ENCODE measurements around the gene CCHCR1.

Gene CCHCR1

DNA sequence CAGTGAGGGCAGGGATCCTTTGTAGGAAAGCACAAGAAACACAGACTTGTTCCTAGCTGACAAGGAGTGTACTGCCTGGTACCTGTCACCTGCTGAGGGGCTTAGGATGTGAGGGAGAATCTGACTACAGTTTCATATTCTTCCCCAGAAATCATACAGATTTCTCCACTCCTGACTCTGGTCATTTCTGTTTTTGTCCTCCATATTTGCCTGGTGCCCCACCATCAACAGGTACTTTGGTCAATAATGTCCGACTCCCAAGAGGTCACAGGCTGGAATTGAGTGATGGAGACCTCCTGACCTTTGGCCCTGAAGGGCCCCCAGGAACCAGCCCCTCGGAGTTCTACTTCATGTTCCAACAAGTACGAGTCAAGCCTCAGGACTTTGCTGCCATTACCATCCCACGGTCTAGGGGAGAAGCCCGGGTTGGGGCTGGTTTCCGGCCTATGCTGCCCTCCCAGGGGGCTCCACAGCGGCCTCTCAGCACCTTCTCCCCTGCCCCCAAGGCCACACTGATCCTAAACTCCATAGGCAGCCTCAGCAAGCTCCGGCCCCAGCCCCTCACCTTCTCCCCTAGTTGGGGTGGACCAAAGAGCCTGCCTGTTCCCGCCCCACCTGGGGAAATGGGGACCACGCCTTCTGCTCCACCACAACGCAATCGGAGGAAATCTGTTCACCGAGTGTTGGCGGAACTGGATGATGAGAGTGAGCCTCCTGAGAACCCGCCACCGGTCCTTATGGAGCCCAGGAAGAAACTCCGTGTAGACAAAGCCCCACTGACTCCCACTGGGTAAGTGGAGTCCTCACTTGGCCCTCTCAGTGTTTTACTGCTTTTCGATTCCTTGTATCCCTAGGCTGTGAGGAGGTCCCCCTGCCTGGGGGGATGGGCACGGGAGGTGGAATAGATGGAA lies 3.9 kb upstream of the CCHCR1 start:
- no peak for DNase-seq (ENCODE audit: low spot score)

DNA sequence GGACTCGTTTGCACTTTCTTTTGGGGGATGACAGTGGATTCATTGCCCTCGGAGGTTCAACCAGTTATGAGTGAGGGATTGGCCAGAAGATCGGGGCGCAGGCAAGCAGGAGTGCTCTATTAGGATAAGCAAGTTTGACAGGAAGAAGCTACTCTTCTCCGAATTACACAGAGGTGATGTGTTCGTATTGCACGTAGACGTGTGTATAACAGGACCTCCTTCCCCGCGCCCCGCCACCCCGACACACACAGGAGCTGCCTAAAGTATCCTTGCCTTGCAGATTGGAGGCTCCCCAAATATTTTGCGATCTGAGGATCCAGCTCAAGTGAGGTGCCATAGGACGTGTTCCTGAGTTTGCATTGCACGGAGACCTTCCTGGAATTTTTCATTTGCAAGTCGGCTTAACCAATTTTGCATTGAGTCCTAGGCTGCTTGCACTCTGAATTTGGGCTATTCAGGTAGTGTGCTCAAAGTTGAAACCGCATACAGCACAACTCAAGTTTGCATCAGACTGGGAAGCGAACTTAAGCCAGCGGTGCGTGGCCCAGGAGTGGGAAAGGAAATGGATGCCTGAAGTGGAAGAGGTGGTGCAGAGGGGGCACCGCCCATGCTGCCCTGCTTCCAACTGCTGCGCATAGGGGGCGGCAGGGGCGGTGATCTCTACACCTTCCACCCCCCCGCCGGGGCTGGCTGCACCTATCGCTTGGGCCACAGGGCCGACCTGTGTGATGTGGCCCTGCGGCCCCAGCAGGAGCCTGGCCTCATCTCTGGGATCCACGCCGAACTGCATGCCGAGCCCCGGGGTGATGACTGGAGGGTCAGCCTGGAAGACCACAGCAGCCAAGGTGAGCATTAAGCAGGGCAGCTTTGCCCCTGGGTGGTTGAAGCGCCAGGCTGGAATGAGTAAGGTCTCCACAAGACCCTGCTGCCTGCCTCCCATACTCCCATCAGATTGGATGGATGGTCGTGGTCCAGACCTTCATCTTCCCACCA lies 1.6 kb upstream of the CCHCR1 start:
- no peak for DNase-seq (ENCODE audit: low spot score)

GRCh38 chr6:31158140-31158862 lies 699 bp upstream of the CCHCR1 start, which contains the start of gene TCF19:
TCF19 (plus strand) TSS chr6:31158589; CDS start chr6:31159470, 881 bp downstream.
- DNase-seq (ENCODE audit: low spot score): peak; percentile 99

DNA sequence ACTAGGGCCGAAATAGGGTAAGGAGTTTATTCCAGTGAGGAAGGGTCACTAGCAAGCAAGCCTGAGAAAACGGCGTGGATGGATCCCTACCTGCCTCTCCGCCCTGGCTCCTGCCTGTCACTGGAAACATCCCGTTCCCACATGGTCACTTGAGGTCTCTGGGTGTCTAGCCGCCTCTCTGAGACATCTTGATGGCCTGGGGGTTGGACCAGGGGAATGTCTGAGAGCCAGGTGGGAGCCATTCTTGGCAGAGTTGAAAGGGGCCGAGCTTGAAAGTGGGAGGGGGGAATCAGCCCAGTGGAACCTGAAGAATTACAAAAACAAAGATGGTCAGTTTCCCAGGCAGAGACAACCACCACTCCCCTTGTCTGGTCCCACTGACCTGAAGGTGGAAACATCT lies 961 bp downstream of the CCHCR1 start:
- no peak for DNase-seq (ENCODE audit: low spot score)

DNA sequence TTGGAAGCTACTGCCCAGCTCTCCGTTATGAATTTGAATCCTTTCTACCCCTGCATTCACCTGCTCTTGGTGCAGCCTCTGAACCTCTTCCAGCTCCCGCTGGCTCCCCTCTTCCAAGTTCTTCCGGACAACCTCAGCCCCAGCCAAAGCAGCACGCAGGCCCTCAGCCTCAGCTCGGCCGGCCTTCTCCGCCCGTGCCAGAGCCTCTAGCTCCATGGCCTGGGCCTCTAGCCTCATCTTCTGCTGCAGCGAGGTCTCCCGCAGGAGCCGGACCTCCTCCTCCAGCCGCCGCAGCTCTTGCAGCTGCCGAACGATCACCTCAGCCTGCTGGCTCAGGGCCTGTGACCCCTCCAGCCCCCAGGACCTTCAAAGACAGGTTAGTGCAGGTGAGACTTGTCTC lies 3.2 kb downstream of the CCHCR1 start:
- no peak for DNase-seq (ENCODE audit: low spot score)

GRCh38 chr6:31152781-31153180 lies 4.8 kb downstream of the CCHCR1 start:
- no peak for DNase-seq (ENCODE audit: low spot score)

- DNase-seq (ENCODE audit: low spot score): no peak
Measured at GRCh38 chr6:31149827-31150447, 7.7 kb downstream of the CCHCR1 start.

- no peak for DNase-seq (ENCODE audit: low spot score)
Measured at GRCh38 chr6:31145386-31145785, 12.2 kb downstream of the CCHCR1 start.

DNA sequence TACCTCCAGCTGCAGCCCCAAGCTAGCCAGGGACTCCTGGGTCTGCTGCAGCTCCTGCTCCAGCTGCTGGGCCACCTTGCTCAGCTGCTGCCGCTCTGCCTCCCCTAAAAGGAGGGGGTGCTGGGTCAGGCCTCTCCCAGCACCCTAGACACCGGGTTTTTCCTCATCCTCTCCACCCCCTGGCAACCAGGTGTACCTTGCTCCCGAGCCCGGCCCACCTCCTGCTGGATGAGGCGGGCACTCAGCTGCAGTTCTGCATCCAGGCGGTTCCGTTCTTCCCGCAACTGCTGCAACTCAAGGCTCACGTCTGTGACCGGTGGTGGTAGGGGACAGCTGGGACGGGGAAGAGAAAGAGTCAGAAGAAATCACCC lies 12.6 kb downstream of the CCHCR1 start:
- no peak for DNase-seq (ENCODE audit: low spot score)

- no peak for DNase-seq (ENCODE audit: low spot score)
Measured at GRCh38 chr6:31144296-31144969, 13.2 kb downstream of the CCHCR1 start.

GRCh38 chr6:31143148-31143547 lies 14.5 kb downstream of the CCHCR1 start:
- DNase-seq (ENCODE audit: low spot score): no peak

DNA sequence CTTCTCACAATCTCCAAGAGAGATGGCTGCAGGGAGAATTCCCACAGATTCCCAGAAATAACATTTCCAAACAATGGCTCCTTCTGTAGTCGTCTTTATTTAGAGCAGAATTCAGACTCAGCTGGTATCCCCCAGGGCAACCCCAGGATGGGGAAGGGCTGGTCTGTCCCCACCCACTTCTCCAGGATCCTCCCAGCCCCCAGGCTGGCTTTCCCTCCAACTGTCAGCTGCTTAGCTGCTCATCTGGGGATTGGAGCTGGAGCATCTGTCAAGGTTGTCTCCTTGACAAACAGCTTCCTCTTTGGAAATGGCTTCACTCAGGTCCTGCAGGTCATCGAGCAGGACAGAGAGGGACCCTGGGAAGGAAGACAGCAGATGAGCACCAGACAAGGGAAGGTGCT lies 15.2 kb downstream of the CCHCR1 start:
- no peak for DNase-seq (ENCODE audit: low spot score)

GRCh38 chr6:31140643-31141042 lies 17.0 kb downstream of the CCHCR1 start:
- DNase-seq (ENCODE audit: low spot score): no peak

GRCh38 chr6:31139599-31139998 lies 18.0 kb downstream of the CCHCR1 start:
- DNase-seq (ENCODE audit: low spot score): no peak

- no peak for DNase-seq (ENCODE audit: low spot score)
Measured at GRCh38 chr6:31138982-31139381, 18.6 kb downstream of the CCHCR1 start, which contains the start of gene PSORS1C2. PSORS1C2 (minus strand) TSS chr6:31139066; CDS start chr6:31139026, 40 bp downstream.

GRCh38 chr6:31135710-31136109 lies 21.9 kb downstream of the CCHCR1 start:
- DNase-seq (ENCODE audit: low spot score): no peak

DNA sequence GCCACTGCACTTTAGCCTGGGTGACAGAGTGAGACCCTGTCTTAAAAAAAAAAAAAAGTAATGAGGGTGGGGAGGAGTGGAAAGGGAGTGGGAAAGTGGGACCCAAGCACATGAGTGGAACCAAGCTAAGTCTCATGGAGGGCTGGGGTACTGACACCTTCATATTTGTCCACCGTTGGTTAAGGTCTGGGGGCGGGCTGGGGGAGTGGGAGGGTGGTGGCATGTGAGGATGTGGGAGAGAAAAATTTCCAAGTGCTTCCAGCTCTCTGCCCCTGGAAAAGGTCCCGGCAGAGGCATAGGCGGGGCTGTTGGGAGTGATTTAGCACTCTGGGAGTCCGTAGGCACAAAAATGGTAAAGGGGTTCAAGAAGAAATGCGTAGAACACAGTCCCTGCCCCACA lies 24.8 kb downstream of the CCHCR1 start:
- DNase-seq (ENCODE audit: low spot score): no peak

GRCh38 chr6:31131595-31131994 lies 26.0 kb downstream of the CCHCR1 start:
- DNase-seq (ENCODE audit: low spot score): no peak

GRCh38 chr6:31130751-31131150 lies 26.9 kb downstream of the CCHCR1 start:
- no peak for DNase-seq (ENCODE audit: low spot score)

GRCh38 chr6:31129130-31129529 lies 28.5 kb downstream of the CCHCR1 start:
- DNase-seq (ENCODE audit: low spot score): no peak
